ENCODE results near the gene S100B.

The S100B gene

GRCh38 chr21:46557919-46558392 is 46.9 kb downstream of the S100B start:
- no peak overlapping the region for H3K4me3 ChIP-seq (ENCODE audit: low read length in 2 of 2)
- no peak overlapping the region for H2AFZ ChIP-seq (ENCODE audit: low read length)
- no peak overlapping the region for H4K91ac ChIP-seq (ENCODE audit: low read depth, low read length, poor library complexity)
- WGBS, 2 donors (ENCODE audit: extremely low coverage in 2 of 2, insufficient read length in 2 of 2, insufficient replicate concordance in 1 of 2), result no CpG with 5 or more reads among the region's 26 CpGs
- no peak overlapping the region for H2BK12ac ChIP-seq (ENCODE audit: low read length)
- H3K27me3 ChIP-seq (ENCODE audit: control insufficient read depth in 3 of 3, insufficient read depth in 3 of 3, low read depth in 1 of 3, low read length in 3 of 3), result no peaks in the 10 kb centered on the region
- DNase-seq (ENCODE audit: low spot score), result no peak
- no peak overlapping the region for H4K8ac ChIP-seq (ENCODE audit: low read depth, low read length)
- no peak overlapping the region for H2BK120ac ChIP-seq (ENCODE audit: low read depth, low read length)
- no peak overlapping the region for H2BK15ac ChIP-seq (ENCODE audit: low read length)
- H3K23ac ChIP-seq (ENCODE audit: low read depth, low read length, poor library complexity), result peak overlapping the region; percentile 75
- no peak overlapping the region for H3K4ac ChIP-seq (ENCODE audit: low read length)
- no peak overlapping the region for H2AK5ac ChIP-seq (ENCODE audit: low read depth, low read length)
- no peak overlapping the region for H2BK5ac ChIP-seq (ENCODE audit: low read length)
- no peak overlapping the region for H3K14ac ChIP-seq (ENCODE audit: low read length)
- H3K4me2 ChIP-seq (ENCODE audit: insufficient read depth, low read length, poor library complexity, severe bottlenecking), result no peak overlapping the region
- peaks cover 49 to 94% of the 10 kb centered on the region in 2 donors for H3K36me3 ChIP-seq (replicated peaks in 1 of 2; ENCODE audit: control insufficient read depth in 2 of 2, insufficient read depth in 2 of 2, low read length in 2 of 2)
- no peaks in the 10 kb centered on the region for H3K79me1 ChIP-seq (ENCODE audit: low read depth, low read length)
- H3K4me1 ChIP-seq (ENCODE audit: control insufficient read depth in 2 of 2, insufficient read depth in 1 of 2, low read depth in 1 of 2, low read length in 2 of 2), result peaks cover 0 to 9% of the 10 kb centered on the region in 2 donors
- H3K9me3 ChIP-seq (replicated peaks in 1 of 2; ENCODE audit: control insufficient read depth in 2 of 2, insufficient read depth in 1 of 2, low read depth in 1 of 2, low read length in 2 of 2), result no peaks in the 10 kb centered on the region
- peak overlapping the region; percentile 10 for H3K9ac ChIP-seq (ENCODE audit: low read depth, low read length, poor library complexity)
- no peak overlapping the region for H3K27ac ChIP-seq (replicated peaks; ENCODE audit: low read length)
- no peak overlapping the region for H3K18ac ChIP-seq (ENCODE audit: low read length)

DNA sequence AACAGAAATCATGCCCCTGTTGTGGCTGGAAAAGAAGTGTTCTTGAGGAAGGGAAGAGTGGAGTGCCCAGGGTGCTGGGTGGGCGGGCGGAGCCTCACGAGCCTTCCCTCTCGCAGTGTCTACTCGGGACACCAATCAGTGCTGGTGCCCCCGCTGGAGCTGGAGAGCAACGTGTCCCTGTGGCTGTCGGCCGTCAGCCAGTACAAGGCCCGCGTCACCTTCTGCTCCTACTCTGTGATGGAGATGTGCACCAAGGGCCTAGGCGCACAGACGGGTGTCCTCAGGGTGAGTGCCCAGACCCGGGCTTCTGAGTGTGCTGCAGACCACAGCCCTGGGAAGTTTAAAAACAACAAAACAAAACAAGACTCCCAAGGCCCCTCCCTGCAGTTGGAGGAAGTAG is 47.4 kb downstream of the S100B start:
- Histone ChIP-seq H3K23ac (ENCODE audit: low read depth, low read length, poor library complexity) (peak overlapping the region; percentile 75), H2BK12ac (ENCODE audit: low read length) (no peak overlapping the region), H2BK120ac (ENCODE audit: low read depth, low read length) (no peak overlapping the region), H4K91ac (ENCODE audit: low read depth, low read length, poor library complexity) (no peak overlapping the region), H3K4ac (ENCODE audit: low read length) (no peak overlapping the region), H3K27me3 (ENCODE audit: control insufficient read depth in 3 of 3, insufficient read depth in 3 of 3, low read depth in 1 of 3, low read length in 3 of 3) (no peaks in the 10 kb centered on the region), H3K18ac (ENCODE audit: low read length) (no peak overlapping the region), H2AK5ac (ENCODE audit: low read depth, low read length) (no peak overlapping the region), H3K14ac (ENCODE audit: low read length) (no peak overlapping the region), H3K9me3 (replicated peaks in 1 of 2; ENCODE audit: control insufficient read depth in 2 of 2, insufficient read depth in 1 of 2, low read depth in 1 of 2, low read length in 2 of 2) (no peaks in the 10 kb centered on the region), H2BK15ac (ENCODE audit: low read length) (no peak overlapping the region), H3K9ac (ENCODE audit: low read depth, low read length, poor library complexity) (no peak overlapping the region), H3K4me3 (ENCODE audit: low read length in 2 of 2) (no peak overlapping the region), H3K4me1 (ENCODE audit: control insufficient read depth in 2 of 2, insufficient read depth in 1 of 2, low read depth in 1 of 2, low read length in 2 of 2) (peaks cover 0 to 9% of the 10 kb centered on the region in 2 donors), H3K27ac (replicated peaks; ENCODE audit: low read length) (no peak overlapping the region), H4K8ac (ENCODE audit: low read depth, low read length) (no peak overlapping the region), H2AFZ (ENCODE audit: low read length) (no peak overlapping the region), H3K79me1 (ENCODE audit: low read depth, low read length) (no peaks in the 10 kb centered on the region), H2BK5ac (ENCODE audit: low read length) (peak overlapping the region; percentile 42), H3K4me2 (ENCODE audit: insufficient read depth, low read length, poor library complexity, severe bottlenecking) (no peak overlapping the region), H3K36me3 (replicated peaks in 1 of 2; ENCODE audit: control insufficient read depth in 2 of 2, insufficient read depth in 2 of 2, low read length in 2 of 2) (peaks cover 45 to 94% of the 10 kb centered on the region in 2 donors)
- no CpG with 5 or more reads among the region's 14 CpGs for WGBS, 2 donors (ENCODE audit: extremely low coverage in 2 of 2, insufficient read length in 2 of 2, insufficient replicate concordance in 1 of 2)
- DNase-seq (ENCODE audit: low spot score), result no peak

GRCh38 chr21:46556802-46557201 is 48.1 kb downstream of the S100B start:
- Histone ChIP-seq H4K8ac (ENCODE audit: low read depth, low read length) (no peak overlapping the region), H3K4me3 (ENCODE audit: low read length in 2 of 2) (no peak overlapping the region), H3K27me3 (ENCODE audit: control insufficient read depth in 3 of 3, insufficient read depth in 3 of 3, low read depth in 1 of 3, low read length in 3 of 3) (no peaks in the 10 kb centered on the region), H3K9me3 (replicated peaks in 1 of 2; ENCODE audit: control insufficient read depth in 2 of 2, insufficient read depth in 1 of 2, low read depth in 1 of 2, low read length in 2 of 2) (no peaks in the 10 kb centered on the region), H3K23ac (ENCODE audit: low read depth, low read length, poor library complexity) (no peak overlapping the region), H3K4me2 (ENCODE audit: insufficient read depth, low read length, poor library complexity, severe bottlenecking) (no peak overlapping the region), H2AFZ (ENCODE audit: low read length) (no peak overlapping the region), H3K14ac (ENCODE audit: low read length) (no peak overlapping the region), H3K27ac (replicated peaks; ENCODE audit: low read length) (no peak overlapping the region), H3K4ac (ENCODE audit: low read length) (no peak overlapping the region), H2BK5ac (ENCODE audit: low read length) (no peak overlapping the region), H3K79me1 (ENCODE audit: low read depth, low read length) (no peaks in the 10 kb centered on the region), H3K36me3 (replicated peaks in 1 of 2; ENCODE audit: control insufficient read depth in 2 of 2, insufficient read depth in 2 of 2, low read length in 2 of 2) (peaks cover 42 to 94% of the 10 kb centered on the region in 2 donors), H4K91ac (ENCODE audit: low read depth, low read length, poor library complexity) (no peak overlapping the region), H2BK120ac (ENCODE audit: low read depth, low read length) (no peak overlapping the region), H3K9ac (ENCODE audit: low read depth, low read length, poor library complexity) (no peak overlapping the region), H2BK15ac (ENCODE audit: low read length) (no peak overlapping the region), H3K18ac (ENCODE audit: low read length) (no peak overlapping the region), H2AK5ac (ENCODE audit: low read depth, low read length) (no peak overlapping the region), H3K4me1 (ENCODE audit: control insufficient read depth in 2 of 2, insufficient read depth in 1 of 2, low read depth in 1 of 2, low read length in 2 of 2) (peaks cover 0 to 9% of the 10 kb centered on the region in 2 donors), H2BK12ac (ENCODE audit: low read length) (no peak overlapping the region)
- no peak for DNase-seq (ENCODE audit: low spot score)
- WGBS, 2 donors (ENCODE audit: extremely low coverage in 2 of 2, insufficient read length in 2 of 2, insufficient replicate concordance in 1 of 2), result no CpG with 5 or more reads among the region's 13 CpGs

GRCh38 chr21:46555678-46556077 is 49.2 kb downstream of the S100B start:
- no peak for DNase-seq (ENCODE audit: low spot score)

More at GRCh38 chr21:46555678-46556077, 49.2 kb downstream of the S100B start:
- H4K8ac ChIP-seq (ENCODE audit: low read depth, low read length), result no peak overlapping the region
- no peak overlapping the region for H2BK5ac ChIP-seq (ENCODE audit: low read length)
- H3K14ac ChIP-seq (ENCODE audit: low read length), result no peak overlapping the region
- H2BK120ac ChIP-seq (ENCODE audit: low read depth, low read length), result no peak overlapping the region
- H2BK15ac ChIP-seq (ENCODE audit: low read length), result no peak overlapping the region
- no peak overlapping the region for H3K18ac ChIP-seq (ENCODE audit: low read length)
- H4K91ac ChIP-seq (ENCODE audit: low read depth, low read length, poor library complexity), result no peak overlapping the region
- H3K9ac ChIP-seq (ENCODE audit: low read depth, low read length, poor library complexity), result no peak overlapping the region
- peaks cover 0 to 9% of the 10 kb centered on the region in 2 donors for H3K4me1 ChIP-seq (ENCODE audit: control insufficient read depth in 2 of 2, insufficient read depth in 1 of 2, low read depth in 1 of 2, low read length in 2 of 2)
- peaks cover 43 to 94% of the 10 kb centered on the region in 2 donors for H3K36me3 ChIP-seq (replicated peaks in 1 of 2; ENCODE audit: control insufficient read depth in 2 of 2, insufficient read depth in 2 of 2, low read length in 2 of 2)
- no peak overlapping the region for H2AK5ac ChIP-seq (ENCODE audit: low read depth, low read length)
- no peaks in the 10 kb centered on the region for H3K79me1 ChIP-seq (ENCODE audit: low read depth, low read length)
- no peak overlapping the region for H3K4me2 ChIP-seq (ENCODE audit: insufficient read depth, low read length, poor library complexity, severe bottlenecking)
- WGBS, 2 donors (ENCODE audit: extremely low coverage in 2 of 2, insufficient read length in 2 of 2, insufficient replicate concordance in 1 of 2), result no CpG with 5 or more reads among the region's 16 CpGs
- H3K4ac ChIP-seq (ENCODE audit: low read length), result no peak overlapping the region
- no peaks in the 10 kb centered on the region for H3K27me3 ChIP-seq (ENCODE audit: control insufficient read depth in 3 of 3, insufficient read depth in 3 of 3, low read depth in 1 of 3, low read length in 3 of 3)
- H2AFZ ChIP-seq (ENCODE audit: low read length), result no peak overlapping the region
- no peak overlapping the region for H3K27ac ChIP-seq (replicated peaks; ENCODE audit: low read length)
- H3K9me3 ChIP-seq (replicated peaks in 1 of 2; ENCODE audit: control insufficient read depth in 2 of 2, insufficient read depth in 1 of 2, low read depth in 1 of 2, low read length in 2 of 2), result no peaks in the 10 kb centered on the region
- H3K4me3 ChIP-seq (ENCODE audit: low read length in 2 of 2), result no peak overlapping the region
- H3K23ac ChIP-seq (ENCODE audit: low read depth, low read length, poor library complexity), result no peak overlapping the region
- no peak overlapping the region for H2BK12ac ChIP-seq (ENCODE audit: low read length)

Data from neuronal stem cell (in vitro differentiated cells).